GM19035 (cell line): ENCODE data around the gene IQGAP3.
"Not testable (repeated sequence)": the region's sequence is repeated elsewhere in the genome, so short reads cannot be mapped to it uniquely, and the experiment has no call there.

Experiments
- ATAC-seq: cut with Tn5 transposase; IDR thresholded peaks from one replicate; pipeline ENCODE4 v1.9.1; 2021; ENCODE audit not compliant: unreplicated experiment

IQGAP3 gene

GRCh38 chr1:156574039-156574633, 1.8 kb upstream of the IQGAP3 start:
- ATAC-seq: no peak

GRCh38 chr1:156572663-156573018, 276 bp upstream of the IQGAP3 start:
- no peak for ATAC-seq

- ATAC-seq: no peak
Measured at GRCh38 chr1:156571261-156571852, 1.0 kb downstream of the IQGAP3 start.

GRCh38 chr1:156566436-156566835, 5.9 kb downstream of the IQGAP3 start:
- no peak for ATAC-seq

GRCh38 chr1:156565519-156565918, 6.8 kb downstream of the IQGAP3 start:
- ATAC-seq: no peak

GRCh38 chr1:156560585-156561163, 11.7 kb downstream of the IQGAP3 start:
- no peak for ATAC-seq

- ATAC-seq: no peak
Measured at GRCh38 chr1:156559797-156560385, 12.5 kb downstream of the IQGAP3 start.

GRCh38 chr1:156559086-156559796, 13.1 kb downstream of the IQGAP3 start:
- ATAC-seq: no peak

- no peak for ATAC-seq
Measured at GRCh38 chr1:156556354-156556753, 16.0 kb downstream of the IQGAP3 start.

- ATAC-seq: no peak
Measured at GRCh38 chr1:156555715-156556114, 16.6 kb downstream of the IQGAP3 start.

GRCh38 chr1:156554971-156555370, 17.4 kb downstream of the IQGAP3 start:
- no peak for ATAC-seq

GRCh38 chr1:156553860-156554485, 18.4 kb downstream of the IQGAP3 start:
- no peak for ATAC-seq

- not testable (repeated sequence) for ATAC-seq
Measured at GRCh38 chr1:156552937-156553336, 19.4 kb downstream of the IQGAP3 start.

GRCh38 chr1:156552518-156552917, 19.8 kb downstream of the IQGAP3 start:
- ATAC-seq: no peak

- no peak for ATAC-seq
Measured at GRCh38 chr1:156551869-156552268, 20.5 kb downstream of the IQGAP3 start.

- no peak for ATAC-seq
Measured at GRCh38 chr1:156551066-156551643, 21.2 kb downstream of the IQGAP3 start.

GRCh38 chr1:156550346-156550745, 22.0 kb downstream of the IQGAP3 start:
- no peak for ATAC-seq

GRCh38 chr1:156549831-156550230, 22.5 kb downstream of the IQGAP3 start:
- no peak for ATAC-seq

- ATAC-seq: no peak
Measured at GRCh38 chr1:156549390-156549789, 23.0 kb downstream of the IQGAP3 start.

- no peak for ATAC-seq
Measured at GRCh38 chr1:156547982-156548381, 24.4 kb downstream of the IQGAP3 start.

GRCh38 chr1:156547434-156547833, 24.9 kb downstream of the IQGAP3 start:
- ATAC-seq: no peak
